Adrenal gland (tissue), 5 donors: ENCODE data around the gene MYH9.

ENCODE experiments used
- CTCF ChIP-seq, 6 experiments: fragments of 450-650 bp in 4 of 6; fragments of 200-600 bp in 2 of 6; sonication (generic) in 1 of 6; IDR thresholded peaks; 1 replicate in 5 of 6; 2 replicates in 1 of 6; pipeline versions ENCODE4 v1.5.1 to v1.8.0; 2016 to 2021; ENCODE audit warnings: antibody characterized with exemption in 6 of 6, mild to moderate bottlenecking in 2 of 6, moderate library complexity in 1 of 6
- POLR2A ChIP-seq, 2 donors: fragments of 450-650 bp; IDR thresholded peaks; one replicate each; pipeline ENCODE4 v1.6.1; 2017; ENCODE audit warnings: antibody characterized with exemption in 2 of 2, mild to moderate bottlenecking in 2 of 2, moderate library complexity in 1 of 2
- donor health status: DM: no; HTN: no; CAD: no.

GRCh38 chr22:36315325-36315724 is 72.4 kb downstream of the MYH9 start:
- TF ChIP-seq CTCF (IDR thresholded peaks at IDR 0.05) (no peak), POLR2A (IDR thresholded peaks at IDR 0.05) (no peak)
